ENCODE data around the gene VPS8. TPM values are rescaled to one million over a fixed set of nuclear protein-coding genes. Genes with fewer than 3 reads are reported as not detected.

VPS8 gene
- total RNA-seq, 1 experiment from 2014 or later, result 39.7 TPM

- no peak overlapping the region for H3K14ac ChIP-seq (ENCODE audit: insufficient read depth, low read length)
- H4K5ac ChIP-seq (ENCODE audit: insufficient read length, low read depth, low read length), result no peak overlapping the region
- H3K79me1 ChIP-seq (ENCODE audit: insufficient read depth, low read depth, low read length, poor library complexity, severe bottlenecking), result no peaks in the 10 kb centered on the region
- Mint-ChIP-seq H3K4me3 (no peak overlapping the region), H3K27me3 (ENCODE audit: low read depth) (no peaks in the 10 kb centered on the region), H3K27ac (no peak overlapping the region), H3K36me3 (ENCODE audit: insufficient read depth in 1 of 3, low read depth in 3 of 3) (peaks cover 6 to 9% (median 8%) of the 10 kb centered on the region in 3 experiments; a peak in 5 of 7 replicates), H3K4me1 (peaks cover 5 to 7% of the 10 kb centered on the region in 2 experiments), H3K9me3 (peaks cover 6 to 7% of the 10 kb centered on the region in 2 experiments; a peak in 3 of 5 replicates)
- DNase-seq, result no peak
- H3K4ac ChIP-seq (ENCODE audit: low read depth, low read length), result no peak overlapping the region
- H2AK5ac ChIP-seq (ENCODE audit: insufficient read length, low read length), result no peak overlapping the region
- no peaks in the 10 kb centered on the region for H3K23me2 ChIP-seq (ENCODE audit: insufficient read length, low read depth, low read length, poor library complexity, severe bottlenecking)
- no peak overlapping the region for H3K4me2 ChIP-seq (ENCODE audit: insufficient read depth, insufficient read length, low read length)
- H2BK15ac ChIP-seq (ENCODE audit: low read depth, low read length), result no peak overlapping the region
- no peaks in the 10 kb centered on the region for H4K20me1 ChIP-seq (ENCODE audit: control insufficient read depth, insufficient read depth, insufficient read length)
- H2BK12ac ChIP-seq (ENCODE audit: insufficient read length, low read depth, low read length), result no peak overlapping the region
- TF ChIP-seq CTCF (conservative IDR thresholded peaks at IDR 0.05), result no peak
- H3K4me1 ChIP-seq (ENCODE audit: insufficient read depth, low read length), result no peaks in the 10 kb centered on the region
- no peak overlapping the region for H3K18ac ChIP-seq (ENCODE audit: insufficient read length, low read depth, low read length)
- no peak overlapping the region for H4K91ac ChIP-seq (ENCODE audit: insufficient read length, low read depth, low read length)
- H3K79me2 ChIP-seq (ENCODE audit: insufficient read depth, low read length), result no peaks in the 10 kb centered on the region
- H3K9ac ChIP-seq (ENCODE audit: extremely low read depth, insufficient read length, low read length), result no peak overlapping the region
- no peaks in the 10 kb centered on the region for H3K9me3 ChIP-seq (ENCODE audit: control insufficient read depth, low read depth, low read length)
- H3K56ac ChIP-seq (ENCODE audit: insufficient read length, low read depth, low read length), result no peak overlapping the region
- no peak overlapping the region for H3K27ac ChIP-seq (ENCODE audit: insufficient read length, low read depth, low read length)
- H3K23ac ChIP-seq (ENCODE audit: insufficient read length, low read depth, low read length), result no peak overlapping the region
- no peak overlapping the region for H2BK20ac ChIP-seq (ENCODE audit: low read depth, low read length, poor library complexity, severe bottlenecking)
- H2BK5ac ChIP-seq (ENCODE audit: insufficient read length, low read length), result no peak overlapping the region
- H2BK120ac ChIP-seq (ENCODE audit: low read depth, low read length, poor library complexity, severe bottlenecking), result no peak overlapping the region
- WGBS (ENCODE audit: extremely low coverage, insufficient read length, low lambda C conversion rate), result no CpG with 5 or more reads among the region's 1 CpG
- no peak overlapping the region for H4K8ac ChIP-seq (replicated peaks; ENCODE audit: insufficient read length, low read depth, low read length)
- no peak overlapping the region for H3T11ph ChIP-seq (ENCODE audit: low read length)
- H2AFZ ChIP-seq (ENCODE audit: low read length), result no peak overlapping the region
- H3K27me3 ChIP-seq (ENCODE audit: insufficient read depth, low read length), result no peaks in the 10 kb centered on the region
Observed at GRCh38 chr3:185040425-185040824, 228.5 kb downstream of the VPS8 start.
